Esophagus muscularis mucosa (tissue), 4 donors: Measurements from ENCODE around the gene NOXA1.

Experiments
- EP300 ChIP-seq: sonication (generic); formaldehyde crosslinking; IDR thresholded peaks from one replicate; pipeline ENCODE4 v1.6.1; 2017; ENCODE audit warnings: antibody characterized with exemption
- POLR2A ChIP-seq: fragments of 450-650 bp; IDR thresholded peaks from one replicate; pipeline ENCODE4 v1.6.1; 2017; ENCODE audit warnings: antibody characterized with exemption, moderate library complexity, mild to moderate bottlenecking, low read depth
- TF ChIP-seq, protein P1 (sequence below), 3 experiments: fragments of 200-600 bp in 2 of 3; fragments of 450-650 bp in 1 of 3; sonication (generic) in 2 of 3; IDR thresholded peaks; one replicate each; pipeline ENCODE4 v1.5.1; 2017 to 2019; ENCODE audit warnings: antibody characterized with exemption in 3 of 3, mild to moderate bottlenecking in 2 of 3, moderate library complexity in 1 of 3

DNA sequence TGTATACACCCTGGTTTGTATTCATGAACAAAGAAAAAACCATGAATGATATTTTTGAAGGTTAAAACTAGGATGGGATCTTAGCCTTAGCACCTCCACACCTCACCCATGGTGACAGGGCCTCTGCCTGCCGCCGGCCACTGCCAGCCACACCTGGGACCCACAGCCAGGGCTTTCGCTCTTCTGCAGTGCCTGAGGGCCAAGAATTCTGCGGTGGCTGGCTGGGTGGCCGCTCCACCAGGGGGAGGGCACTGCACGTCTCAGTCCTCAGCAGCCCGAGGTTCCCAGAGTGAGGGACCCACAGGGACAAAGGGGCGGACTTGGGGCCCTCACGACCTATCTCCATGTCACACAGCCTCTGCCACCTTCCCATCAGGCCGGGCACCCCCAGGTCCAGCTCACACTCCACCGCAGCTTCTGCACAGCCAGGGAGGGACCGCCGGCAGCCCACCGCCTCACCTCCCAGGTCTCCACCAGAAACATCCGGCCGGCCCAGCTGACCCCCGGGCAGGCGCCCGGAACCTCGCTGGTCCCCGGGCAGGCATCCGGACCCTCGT is 7.1 kb upstream of the NOXA1 start:
- TF ChIP-seq POLR2A (no peak), EP300 (no peak)
- TF ChIP-seq, protein P1, sequence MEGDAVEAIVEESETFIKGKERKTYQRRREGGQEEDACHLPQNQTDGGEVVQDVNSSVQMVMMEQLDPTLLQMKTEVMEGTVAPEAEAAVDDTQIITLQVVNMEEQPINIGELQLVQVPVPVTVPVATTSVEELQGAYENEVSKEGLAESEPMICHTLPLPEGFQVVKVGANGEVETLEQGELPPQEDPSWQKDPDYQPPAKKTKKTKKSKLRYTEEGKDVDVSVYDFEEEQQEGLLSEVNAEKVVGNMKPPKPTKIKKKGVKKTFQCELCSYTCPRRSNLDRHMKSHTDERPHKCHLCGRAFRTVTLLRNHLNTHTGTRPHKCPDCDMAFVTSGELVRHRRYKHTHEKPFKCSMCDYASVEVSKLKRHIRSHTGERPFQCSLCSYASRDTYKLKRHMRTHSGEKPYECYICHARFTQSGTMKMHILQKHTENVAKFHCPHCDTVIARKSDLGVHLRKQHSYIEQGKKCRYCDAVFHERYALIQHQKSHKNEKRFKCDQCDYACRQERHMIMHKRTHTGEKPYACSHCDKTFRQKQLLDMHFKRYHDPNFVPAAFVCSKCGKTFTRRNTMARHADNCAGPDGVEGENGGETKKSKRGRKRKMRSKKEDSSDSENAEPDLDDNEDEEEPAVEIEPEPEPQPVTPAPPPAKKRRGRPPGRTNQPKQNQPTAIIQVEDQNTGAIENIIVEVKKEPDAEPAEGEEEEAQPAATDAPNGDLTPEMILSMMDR (IDR thresholded peaks at IDR 0.05) = no peak
